Brain microvascular endothelial cell (primary cell): ENCODE measurements around the gene RUFY3.
"Not testable (repeated sequence)": the region's sequence is repeated elsewhere in the genome, so short reads cannot be mapped to it uniquely, and the experiment has no call there.

ENCODE experiments used
- DNase-seq: peaks from one replicate; pipeline ENCODE4 v3.0.0-alpha.2; 2020
- H3K27ac ChIP-seq: fragments of 250-450 bp; sonication (Bioruptor Pico); 2 replicates; pipeline ENCODE4 v1.5.1; 2020; ENCODE audit warnings: mild to moderate bottlenecking, moderate library complexity
- H3K27me3 ChIP-seq: fragments of 250-450 bp; sonication (Bioruptor Pico); replicated peaks from 2 replicates; pipeline ENCODE4 v1.5.1; 2020; ENCODE audit warnings: mild to moderate bottlenecking
- H3K36me3 ChIP-seq: fragments of 250-450 bp; sonication (Bioruptor Pico); replicated peaks from 2 replicates; pipeline ENCODE4 v1.5.1; 2020; ENCODE audit warnings: mild to moderate bottlenecking
- H3K4me3 ChIP-seq: 2 replicates; pipeline ENCODE4 v1.5.1; 2011; ENCODE audit warnings: low read depth, mild to moderate bottlenecking, control low read depth, low read length, moderate library complexity
- CTCF ChIP-seq: IDR thresholded peaks from 2 replicates; pipeline ENCODE4 v1.5.1; 2011; ENCODE audit warnings: low read depth, mild to moderate bottlenecking, moderate library complexity, low read length, control low read depth, inconsistent platforms; ENCODE audit errors: missing control alignments
- in situ Hi-C: cut with HindIII; loops from 2 replicates; pipeline ENCODE4 v1.10.0; 2017; ENCODE audit warnings: low sequenced_read_pairs, low pct_ligation_motif_present

The RUFY3 gene

DNA sequence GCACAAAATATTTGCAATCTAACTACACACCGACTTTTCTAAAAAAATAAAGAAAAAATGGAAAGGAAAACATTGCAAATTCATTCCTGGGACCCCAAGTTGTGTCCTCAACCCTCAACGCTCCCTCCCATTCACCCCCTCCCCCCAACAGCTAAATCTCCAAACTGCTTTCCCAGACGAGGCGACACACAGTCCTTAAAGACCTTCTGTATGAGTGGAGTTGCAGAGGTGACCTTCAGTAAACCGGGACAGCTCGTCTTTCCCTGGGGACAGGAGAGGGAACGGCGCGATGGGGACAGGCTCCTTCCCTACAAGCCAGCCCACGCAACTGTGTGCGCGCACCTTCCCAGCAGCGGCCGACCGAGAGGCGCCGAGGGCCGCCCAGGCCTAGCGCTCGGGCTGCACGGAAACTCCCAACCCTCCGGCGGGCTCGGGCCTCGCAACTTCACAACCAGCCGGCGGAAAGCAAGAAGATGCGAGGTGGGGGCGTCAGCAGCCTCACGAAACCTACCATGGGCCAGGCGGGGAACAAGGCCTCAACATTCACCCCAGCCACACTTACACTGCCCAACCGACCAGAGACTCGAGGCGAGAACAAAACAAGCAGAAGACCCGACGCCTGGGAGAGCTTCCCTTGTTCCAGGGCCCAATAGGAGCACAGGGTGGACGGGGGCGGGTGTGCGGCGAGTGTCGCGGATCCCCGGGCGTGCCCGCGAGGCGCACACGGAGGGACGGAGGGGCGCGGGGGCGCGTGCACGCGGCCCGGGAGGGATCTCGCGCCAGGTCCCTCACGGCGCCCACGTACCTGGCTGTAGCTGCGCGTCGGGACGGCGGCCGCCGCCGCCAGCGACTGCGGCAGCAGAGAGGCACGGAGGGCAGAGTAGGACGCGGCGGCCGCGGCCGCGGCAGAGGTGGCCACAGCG, 117.2 kb downstream of the RUFY3 start:
- peak; percentile 39 for DNase-seq
- Histone ChIP-seq H3K4me3 (peak overlapping the region; percentile 98), H3K27ac (peak overlapping the region; percentile 75), H3K27me3 (no peaks in the 10 kb centered on the region), H3K36me3 (peaks cover 14% of the 10 kb centered on the region)
- in situ Hi-C loops = no loop called here
- TF ChIP-seq CTCF = no peak

- Histone ChIP-seq H3K4me3 (peak within 1 kb of the TSS; percentile 98), H3K36me3 (peaks cover 11% of the 10 kb centered on the region), H3K27ac (peak within 1 kb of the TSS; percentile 75), H3K27me3 (no peaks in the 10 kb centered on the region)
- DNase-seq = peak; percentile 83
- in situ Hi-C loops = no loop called here
- no peak for TF ChIP-seq CTCF
Measured at GRCh38 chr4:70839589-70840093, 117.9 kb downstream of the RUFY3 start, which contains the start of gene GRSF1. Gene GRSF1 (minus strand): TSS chr4:70839890. CDS start chr4:70839827, 63 bp downstream.

DNA sequence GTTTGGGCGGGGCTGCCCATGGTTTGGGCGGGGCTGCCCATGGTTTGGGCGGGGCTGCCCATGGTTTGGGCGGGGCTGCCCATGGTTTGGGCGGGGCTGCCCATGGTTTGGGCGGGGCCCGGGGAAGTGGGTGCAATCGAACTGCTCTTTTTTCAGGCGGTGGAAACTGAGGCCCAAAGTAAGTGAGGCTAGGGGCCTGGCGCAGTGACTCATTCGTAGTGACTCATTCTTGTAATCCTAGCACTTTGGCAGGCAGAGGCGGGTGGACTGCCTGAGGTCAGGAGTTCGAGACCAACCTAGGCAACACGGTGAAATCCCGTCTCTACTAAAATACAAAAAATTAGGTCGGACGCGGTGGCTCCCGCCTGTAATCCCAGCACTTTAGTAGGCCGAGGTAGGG, 118.4 kb downstream of the RUFY3 start:
- H3K4me3 ChIP-seq, H3K36me3 ChIP-seq, H3K27ac ChIP-seq, H3K27me3 ChIP-seq, in situ Hi-C loops: not testable (repeated sequence)
- DNase-seq = peak; percentile 14

- DNase-seq, H3K27ac ChIP-seq, H3K36me3 ChIP-seq, H3K27me3 ChIP-seq, in situ Hi-C loops, H3K4me3 ChIP-seq: not testable (repeated sequence)
Measured at GRCh38 chr4:70840631-70841030, 118.9 kb downstream of the RUFY3 start.

DNA sequence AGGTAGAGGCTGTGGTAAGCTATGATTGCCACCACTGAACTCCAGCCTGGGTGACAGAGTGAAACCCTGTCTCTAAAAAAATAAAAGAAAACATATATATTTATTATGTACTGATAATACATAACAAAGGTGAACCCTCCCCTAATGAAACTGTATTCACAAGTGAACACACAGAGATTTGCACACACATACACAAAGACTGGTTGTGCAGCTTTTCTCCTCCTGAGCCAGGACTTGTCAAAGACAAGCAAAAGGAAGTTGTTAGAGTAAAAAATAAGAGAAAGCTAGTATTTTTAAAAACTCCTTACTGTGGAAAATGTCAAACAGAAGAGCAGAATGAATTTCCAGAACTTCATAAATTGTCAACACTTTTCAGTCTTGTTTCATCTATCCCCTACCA, 119.4 kb downstream of the RUFY3 start:
- no peak overlapping the region for H3K27ac ChIP-seq
- H3K4me3 ChIP-seq = no peak overlapping the region
- TF ChIP-seq CTCF = no peak

GRCh38 chr4:70841951-70842350, 120.2 kb downstream of the RUFY3 start:
- in situ Hi-C loops = no loop called here
- no peak for TF ChIP-seq CTCF
- DNase-seq = no peak

More for the DNA sequence above, 119.4 kb downstream of the RUFY3 start:
- no peak for DNase-seq
- H3K27me3 ChIP-seq = no peaks in the 10 kb centered on the region
- no peaks in the 10 kb centered on the region for H3K36me3 ChIP-seq
- in situ Hi-C loops = no loop called here

More at GRCh38 chr4:70841951-70842350, 120.2 kb downstream of the RUFY3 start:
- Histone ChIP-seq H3K27me3 (no peaks in the 10 kb centered on the region), H3K27ac (no peak overlapping the region), H3K4me3 (no peak overlapping the region), H3K36me3 (no peaks in the 10 kb centered on the region)
